TTC549 (cell line): Measurements from ENCODE around the gene COX11.

Experiments
- FAIRE-seq: peaks from 2 replicates; lab custom pipeline; 2012; peaks lifted over from hg19 to GRCh38; lab: Jason Lieb, UNC

Gene COX11

GRCh38 chr17:54968262-54968987 is at the start of gene COX11, which contains the start of gene STXBP4:
TSS of gene COX11 (minus strand) at chr17:54968654. CDS start at chr17:54968646, 8 bp downstream.
TSS of gene STXBP4 (plus strand) at chr17:54968765. CDS start at chr17:54986220, 17,455 bp downstream.
- no peak for FAIRE-seq

GRCh38 chr17:55005520-55005919 is 37.1 kb upstream of the COX11 start:
- peak; percentile 49 for FAIRE-seq

GRCh38 chr17:55004484-55004883 is 36.0 kb upstream of the COX11 start:
- FAIRE-seq, result no peak

- no peak for FAIRE-seq
These were observed 34.0 kb upstream of the COX11 start for GRCh38 chr17:55002458-55002857.

- no peak for FAIRE-seq
These were observed 28.0 kb upstream of the COX11 start for GRCh38 chr17:54996441-54996840.

GRCh38 chr17:54992797-54993639 is 24.6 kb upstream of the COX11 start:
- FAIRE-seq, result peak; percentile 81

GRCh38 chr17:54991567-54991966 is 23.1 kb upstream of the COX11 start:
- peak; percentile 66 for FAIRE-seq

- no peak for FAIRE-seq
These were observed 21.7 kb upstream of the COX11 start for GRCh38 chr17:54990118-54990517.

- FAIRE-seq, result no peak
These were observed 17.0 kb upstream of the COX11 start for GRCh38 chr17:54985476-54985875.

- FAIRE-seq, result no peak
These were observed 14.8 kb upstream of the COX11 start for GRCh38 chr17:54983260-54983659.

- FAIRE-seq, result no peak
These were observed 13.9 kb upstream of the COX11 start for GRCh38 chr17:54982399-54982798.

- FAIRE-seq, result no peak
These were observed 11.9 kb upstream of the COX11 start for GRCh38 chr17:54980375-54980774.

GRCh38 chr17:54979657-54980056 is 11.2 kb upstream of the COX11 start:
- no peak for FAIRE-seq

GRCh38 chr17:54977744-54978143 is 9.3 kb upstream of the COX11 start:
- no peak for FAIRE-seq

- FAIRE-seq, result no peak
These were observed 7.9 kb upstream of the COX11 start for GRCh38 chr17:54976316-54976715.

- FAIRE-seq, result no peak
These were observed 6.3 kb upstream of the COX11 start for GRCh38 chr17:54974759-54975158.

- no peak for FAIRE-seq
These were observed 4.1 kb upstream of the COX11 start for GRCh38 chr17:54972406-54973138.

GRCh38 chr17:54971901-54972300 is 3.4 kb upstream of the COX11 start:
- FAIRE-seq, result no peak

- no peak for FAIRE-seq
These were observed 2.7 kb upstream of the COX11 start for GRCh38 chr17:54971147-54971546.

- no peak for FAIRE-seq
These were observed 1.5 kb upstream of the COX11 start for GRCh38 chr17:54969658-54970572.

GRCh38 chr17:54968988-54969332 is 506 bp upstream of the COX11 start:
- FAIRE-seq, result no peak
